SK-N-SH (cell line): ENCODE data around the gene DENND1C.

Source experiments
- EZH2phosphoT487 ChIP-seq: fragments of 200-600 bp; sonication (generic); IDR thresholded peaks from 2 replicates; pipeline ENCODE4 v1.6.1; 2017; ENCODE audit warnings: low read depth, mixed run types, mild to moderate bottlenecking, antibody characterized with exemption, moderate library complexity, borderline replicate concordance
- GABPA ChIP-seq: IDR thresholded peaks from 2 replicates; pipeline ENCODE4 v1.4.0; 2012; ENCODE audit warnings: low read depth, mild to moderate bottlenecking
- POLR2AphosphoS5 ChIP-seq: IDR thresholded peaks from 2 replicates; pipeline ENCODE4 v1.6.1; 2012; ENCODE audit warnings: low read depth, low read length
- SMC3 ChIP-seq: IDR thresholded peaks from 2 replicates; pipeline ENCODE4 v1.6.1; 2012; ENCODE audit warnings: low read depth, low read length, improper control_type of control experiment
- TAF1 ChIP-seq: IDR thresholded peaks from 2 replicates; pipeline ENCODE4 v1.6.1; 2012; ENCODE audit warnings: low read depth, mild to moderate bottlenecking, low read length, moderate library complexity, borderline replicate concordance
- TCF12 ChIP-seq: IDR thresholded peaks from 2 replicates; pipeline ENCODE4 v1.4.0; 2012
- TF ChIP-seq, protein P1 (sequence below): fragments of 200-600 bp; sonication (generic); IDR thresholded peaks from 2 replicates; pipeline ENCODE4 v1.6.1; 2017; ENCODE audit warnings: antibody characterized with exemption, mild to moderate bottlenecking, moderate library complexity
- TF ChIP-seq, protein P2 (sequence below): IDR thresholded peaks from 2 replicates; pipeline ENCODE4 v1.6.1; 2012; ENCODE audit warnings: mild to moderate bottlenecking, low read depth, low read length, moderate library complexity

DNA sequence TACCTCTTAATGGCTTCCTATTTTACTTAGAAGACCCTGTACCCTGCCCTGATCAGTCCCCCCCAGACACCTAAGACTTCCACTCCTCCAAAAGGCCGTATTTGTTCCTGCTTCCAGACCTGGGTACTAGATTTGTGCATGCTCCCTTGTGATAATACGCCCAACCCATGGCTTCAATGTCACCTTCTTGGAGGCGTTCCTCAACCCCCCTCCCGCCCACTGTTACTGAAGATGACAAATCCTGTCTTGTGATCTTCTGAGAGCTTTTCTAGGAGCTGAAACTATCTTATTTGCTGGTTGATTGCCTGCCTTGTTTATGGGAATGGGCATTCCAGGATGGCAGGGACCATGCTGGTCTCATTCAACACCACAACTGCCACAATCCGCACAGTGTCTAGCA, 31.4 kb downstream of the DENND1C start:
- no peak for TF ChIP-seq EZH2phosphoT487
- TF ChIP-seq TAF1, result no peak
- TF ChIP-seq, protein P1, sequence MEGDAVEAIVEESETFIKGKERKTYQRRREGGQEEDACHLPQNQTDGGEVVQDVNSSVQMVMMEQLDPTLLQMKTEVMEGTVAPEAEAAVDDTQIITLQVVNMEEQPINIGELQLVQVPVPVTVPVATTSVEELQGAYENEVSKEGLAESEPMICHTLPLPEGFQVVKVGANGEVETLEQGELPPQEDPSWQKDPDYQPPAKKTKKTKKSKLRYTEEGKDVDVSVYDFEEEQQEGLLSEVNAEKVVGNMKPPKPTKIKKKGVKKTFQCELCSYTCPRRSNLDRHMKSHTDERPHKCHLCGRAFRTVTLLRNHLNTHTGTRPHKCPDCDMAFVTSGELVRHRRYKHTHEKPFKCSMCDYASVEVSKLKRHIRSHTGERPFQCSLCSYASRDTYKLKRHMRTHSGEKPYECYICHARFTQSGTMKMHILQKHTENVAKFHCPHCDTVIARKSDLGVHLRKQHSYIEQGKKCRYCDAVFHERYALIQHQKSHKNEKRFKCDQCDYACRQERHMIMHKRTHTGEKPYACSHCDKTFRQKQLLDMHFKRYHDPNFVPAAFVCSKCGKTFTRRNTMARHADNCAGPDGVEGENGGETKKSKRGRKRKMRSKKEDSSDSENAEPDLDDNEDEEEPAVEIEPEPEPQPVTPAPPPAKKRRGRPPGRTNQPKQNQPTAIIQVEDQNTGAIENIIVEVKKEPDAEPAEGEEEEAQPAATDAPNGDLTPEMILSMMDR, result no peak
- no peak for TF ChIP-seq TCF12
- no peak for TF ChIP-seq SMC3
- no peak for TF ChIP-seq POLR2AphosphoS5
- TF ChIP-seq, protein P2, sequence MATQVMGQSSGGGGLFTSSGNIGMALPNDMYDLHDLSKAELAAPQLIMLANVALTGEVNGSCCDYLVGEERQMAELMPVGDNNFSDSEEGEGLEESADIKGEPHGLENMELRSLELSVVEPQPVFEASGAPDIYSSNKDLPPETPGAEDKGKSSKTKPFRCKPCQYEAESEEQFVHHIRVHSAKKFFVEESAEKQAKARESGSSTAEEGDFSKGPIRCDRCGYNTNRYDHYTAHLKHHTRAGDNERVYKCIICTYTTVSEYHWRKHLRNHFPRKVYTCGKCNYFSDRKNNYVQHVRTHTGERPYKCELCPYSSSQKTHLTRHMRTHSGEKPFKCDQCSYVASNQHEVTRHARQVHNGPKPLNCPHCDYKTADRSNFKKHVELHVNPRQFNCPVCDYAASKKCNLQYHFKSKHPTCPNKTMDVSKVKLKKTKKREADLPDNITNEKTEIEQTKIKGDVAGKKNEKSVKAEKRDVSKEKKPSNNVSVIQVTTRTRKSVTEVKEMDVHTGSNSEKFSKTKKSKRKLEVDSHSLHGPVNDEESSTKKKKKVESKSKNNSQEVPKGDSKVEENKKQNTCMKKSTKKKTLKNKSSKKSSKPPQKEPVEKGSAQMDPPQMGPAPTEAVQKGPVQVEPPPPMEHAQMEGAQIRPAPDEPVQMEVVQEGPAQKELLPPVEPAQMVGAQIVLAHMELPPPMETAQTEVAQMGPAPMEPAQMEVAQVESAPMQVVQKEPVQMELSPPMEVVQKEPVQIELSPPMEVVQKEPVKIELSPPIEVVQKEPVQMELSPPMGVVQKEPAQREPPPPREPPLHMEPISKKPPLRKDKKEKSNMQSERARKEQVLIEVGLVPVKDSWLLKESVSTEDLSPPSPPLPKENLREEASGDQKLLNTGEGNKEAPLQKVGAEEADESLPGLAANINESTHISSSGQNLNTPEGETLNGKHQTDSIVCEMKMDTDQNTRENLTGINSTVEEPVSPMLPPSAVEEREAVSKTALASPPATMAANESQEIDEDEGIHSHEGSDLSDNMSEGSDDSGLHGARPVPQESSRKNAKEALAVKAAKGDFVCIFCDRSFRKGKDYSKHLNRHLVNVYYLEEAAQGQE, result no peak
- no peak for TF ChIP-seq GABPA
